BE2C (cell line): ENCODE data around the gene BICRA.

Experiments used
- DNase-seq: peaks from one replicate; pipeline ENCODE4 v3.0.0-alpha.2; 2020
- H3K27me3 ChIP-seq: fragments of 250-450 bp; sonication (Bioruptor Pico); 2 replicates; pipeline ENCODE4 v1.5.1; 2020; ENCODE audit warnings: mild to moderate bottlenecking
- H3K36me3 ChIP-seq: fragments of 250-450 bp; sonication (Bioruptor Pico); 2 replicates; pipeline ENCODE4 v1.5.1; 2020; ENCODE audit warnings: mild to moderate bottlenecking
- H3K4me1 ChIP-seq: fragments of 250-450 bp; sonication (Bioruptor Pico); 2 replicates; pipeline ENCODE4 v1.5.1; 2020
- H3K4me3 ChIP-seq: 2 replicates; pipeline ENCODE4 v1.5.1; 2011; ENCODE audit warnings: low read depth, low read length
- H3K9me3 ChIP-seq: fragments of 250-450 bp; sonication (Bioruptor Pico); 2 replicates; pipeline ENCODE4 v1.5.1; 2020
- TF ChIP-seq, protein P1 (sequence below): IDR thresholded peaks from 2 replicates; pipeline ENCODE4 v1.5.1; 2012; ENCODE audit warnings: mild to moderate bottlenecking, low read depth, low read length

Gene BICRA

DNA sequence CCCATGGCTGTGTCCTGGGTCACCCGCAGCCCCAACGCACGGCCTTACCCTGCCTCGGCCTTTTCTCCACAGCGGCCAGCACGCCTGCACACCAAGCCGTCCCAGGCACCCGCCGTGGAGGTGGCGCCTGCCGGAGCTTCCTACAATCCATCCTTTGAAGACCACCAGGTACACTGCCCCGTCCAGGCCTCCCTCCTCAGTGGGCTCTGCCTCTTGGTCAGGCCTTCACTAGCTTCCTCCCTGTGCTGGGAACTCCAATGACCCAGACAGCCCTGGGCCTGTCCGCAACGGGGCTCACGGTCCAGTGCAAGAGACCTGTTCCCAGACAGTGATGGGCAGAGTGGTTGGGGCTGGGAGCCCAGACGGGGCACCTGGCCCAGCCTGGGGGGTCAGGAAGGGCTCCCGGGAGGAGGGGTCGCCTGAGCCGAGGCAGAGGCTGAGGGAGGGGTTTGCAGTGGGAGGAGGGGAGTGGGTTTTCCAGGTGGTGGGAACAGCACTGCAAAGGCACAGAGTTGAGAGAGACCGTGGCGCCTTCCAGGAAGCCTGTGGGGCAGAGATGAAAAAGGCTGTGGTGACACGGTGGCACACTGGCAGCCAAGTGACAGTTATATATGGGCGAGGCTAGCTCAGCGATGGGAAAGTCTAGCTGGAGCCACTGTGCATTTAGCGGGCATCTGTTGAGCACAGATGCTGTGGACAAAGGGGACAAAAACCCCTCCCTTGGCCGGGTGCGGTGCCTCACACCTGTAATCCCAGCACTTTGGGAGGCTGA is 143.7 kb downstream of the BICRA start:
- H3K4me3 ChIP-seq: no peak overlapping the region
- peaks cover 96% of the 10 kb centered on the region for H3K36me3 ChIP-seq
- TF ChIP-seq, protein P1, sequence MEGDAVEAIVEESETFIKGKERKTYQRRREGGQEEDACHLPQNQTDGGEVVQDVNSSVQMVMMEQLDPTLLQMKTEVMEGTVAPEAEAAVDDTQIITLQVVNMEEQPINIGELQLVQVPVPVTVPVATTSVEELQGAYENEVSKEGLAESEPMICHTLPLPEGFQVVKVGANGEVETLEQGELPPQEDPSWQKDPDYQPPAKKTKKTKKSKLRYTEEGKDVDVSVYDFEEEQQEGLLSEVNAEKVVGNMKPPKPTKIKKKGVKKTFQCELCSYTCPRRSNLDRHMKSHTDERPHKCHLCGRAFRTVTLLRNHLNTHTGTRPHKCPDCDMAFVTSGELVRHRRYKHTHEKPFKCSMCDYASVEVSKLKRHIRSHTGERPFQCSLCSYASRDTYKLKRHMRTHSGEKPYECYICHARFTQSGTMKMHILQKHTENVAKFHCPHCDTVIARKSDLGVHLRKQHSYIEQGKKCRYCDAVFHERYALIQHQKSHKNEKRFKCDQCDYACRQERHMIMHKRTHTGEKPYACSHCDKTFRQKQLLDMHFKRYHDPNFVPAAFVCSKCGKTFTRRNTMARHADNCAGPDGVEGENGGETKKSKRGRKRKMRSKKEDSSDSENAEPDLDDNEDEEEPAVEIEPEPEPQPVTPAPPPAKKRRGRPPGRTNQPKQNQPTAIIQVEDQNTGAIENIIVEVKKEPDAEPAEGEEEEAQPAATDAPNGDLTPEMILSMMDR: no peak
- DNase-seq: no peak
- H3K9me3 ChIP-seq: no peaks in the 10 kb centered on the region
- no peaks in the 10 kb centered on the region for H3K27me3 ChIP-seq
- H3K4me1 ChIP-seq: no peaks in the 10 kb centered on the region
